SU-DHL-6 (cell line): Measurements from ENCODE around the gene GPR62.

Experiments used
- EZH2phosphoT487 ChIP-seq: fragments of 200-600 bp; sonication (generic), shearing (Covaris generic); conservative IDR thresholded peaks from 2 replicates; pipeline ENCODE4 v1.6.1; 2018; ENCODE audit warnings: mild to moderate bottlenecking, antibody characterized with exemption, low read length, moderate library complexity, mixed read lengths
- TF ChIP-seq, protein P1 (sequence below): fragments of 200-600 bp; sonication (generic); IDR thresholded peaks from one replicate; pipeline ENCODE4 v1.5.1; 2017; ENCODE audit warnings: antibody characterized with exemption, mild to moderate bottlenecking, low read length, moderate library complexity; ENCODE audit not compliant: insufficient read depth, poor library complexity, severe bottlenecking

DNA sequence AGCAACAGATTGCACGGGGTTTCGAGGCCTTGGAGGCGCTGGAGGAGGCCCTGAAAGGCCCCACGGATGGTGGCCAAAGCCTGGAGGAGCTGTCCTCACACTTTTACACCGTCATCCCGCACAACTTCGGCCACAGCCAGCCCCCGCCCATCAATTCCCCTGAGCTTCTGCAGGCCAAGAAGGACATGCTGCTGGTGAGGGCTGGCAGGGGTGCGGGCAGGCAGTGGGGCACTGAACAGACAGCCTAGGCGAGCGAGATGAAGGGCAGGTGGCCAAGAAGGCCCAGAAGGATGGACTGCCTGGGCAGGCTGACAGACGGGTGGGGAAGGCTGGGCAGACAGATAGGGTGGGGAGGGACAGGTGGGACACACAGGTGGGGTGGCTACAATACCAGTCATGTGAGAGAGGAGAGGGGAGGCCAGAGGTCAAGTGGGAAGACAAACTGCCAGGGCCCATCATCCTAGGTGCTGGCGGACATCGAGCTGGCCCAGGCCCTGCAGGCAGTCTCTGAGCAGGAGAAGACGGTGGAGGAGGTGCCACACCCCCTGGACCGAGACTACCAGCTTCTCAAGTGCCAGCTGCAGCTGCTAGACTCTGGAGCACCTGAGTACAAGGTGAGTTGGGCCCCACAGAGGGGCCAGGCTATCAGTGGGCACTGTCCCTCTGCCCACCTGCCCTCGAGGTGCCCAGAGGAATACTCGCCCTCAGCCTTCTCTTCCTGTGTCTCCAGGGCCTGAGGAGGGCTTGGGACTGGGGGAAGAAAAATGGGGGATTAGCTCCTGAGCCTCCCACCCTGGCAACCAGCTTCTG, 9.9 kb upstream of the GPR62 start:
- TF ChIP-seq, protein P1, sequence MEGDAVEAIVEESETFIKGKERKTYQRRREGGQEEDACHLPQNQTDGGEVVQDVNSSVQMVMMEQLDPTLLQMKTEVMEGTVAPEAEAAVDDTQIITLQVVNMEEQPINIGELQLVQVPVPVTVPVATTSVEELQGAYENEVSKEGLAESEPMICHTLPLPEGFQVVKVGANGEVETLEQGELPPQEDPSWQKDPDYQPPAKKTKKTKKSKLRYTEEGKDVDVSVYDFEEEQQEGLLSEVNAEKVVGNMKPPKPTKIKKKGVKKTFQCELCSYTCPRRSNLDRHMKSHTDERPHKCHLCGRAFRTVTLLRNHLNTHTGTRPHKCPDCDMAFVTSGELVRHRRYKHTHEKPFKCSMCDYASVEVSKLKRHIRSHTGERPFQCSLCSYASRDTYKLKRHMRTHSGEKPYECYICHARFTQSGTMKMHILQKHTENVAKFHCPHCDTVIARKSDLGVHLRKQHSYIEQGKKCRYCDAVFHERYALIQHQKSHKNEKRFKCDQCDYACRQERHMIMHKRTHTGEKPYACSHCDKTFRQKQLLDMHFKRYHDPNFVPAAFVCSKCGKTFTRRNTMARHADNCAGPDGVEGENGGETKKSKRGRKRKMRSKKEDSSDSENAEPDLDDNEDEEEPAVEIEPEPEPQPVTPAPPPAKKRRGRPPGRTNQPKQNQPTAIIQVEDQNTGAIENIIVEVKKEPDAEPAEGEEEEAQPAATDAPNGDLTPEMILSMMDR: no peak
- TF ChIP-seq EZH2phosphoT487: no peak
